T47D (cell line): ENCODE data around the gene SRGAP2B.
"Not testable (repeated sequence)": the region's sequence is repeated elsewhere in the genome, so short reads cannot be mapped to it uniquely, and the experiment has no call there.

Experiments
- DNase-seq, 2 experiments: peaks; one replicate each; pipeline versions ENCODE4 v3.0.0 to v3.0.0-alpha.2; 2011 to 2012; ENCODE audit warnings: low read depth in 1 of 2, low spot score in 1 of 2
- in situ Hi-C: cut with HindIII; loops from 2 replicates; pipeline ENCODE4 v1.10.0; 2016; ENCODE audit warnings: low sequenced_read_pairs, low pct_unique_long_range_greater_than_20kb

Gene SRGAP2B

DNA sequence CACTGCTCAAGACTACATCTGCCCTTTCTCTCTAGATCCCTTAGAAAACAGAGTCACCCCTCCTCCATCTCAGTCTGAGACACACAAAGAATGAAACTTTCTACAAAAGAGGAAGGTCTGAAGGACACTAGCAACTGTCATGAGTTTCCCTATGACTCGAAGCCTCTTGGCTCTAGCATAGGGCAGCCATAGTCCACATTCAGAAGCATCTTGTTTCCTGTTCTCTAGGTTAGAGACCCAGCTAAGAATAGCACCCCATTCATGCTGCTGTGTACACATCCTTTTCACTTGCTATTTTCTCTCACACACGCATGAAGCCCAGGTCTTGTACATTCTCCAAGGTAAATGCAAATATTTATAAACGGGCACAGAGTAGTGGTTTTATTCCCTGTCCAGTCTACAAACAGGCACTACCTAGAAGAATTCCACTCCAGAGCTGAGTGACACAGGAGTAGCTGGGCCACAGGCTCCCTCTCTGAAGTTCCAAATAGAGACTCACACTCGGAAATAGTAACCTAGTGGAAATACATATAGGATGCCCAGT is 39.8 kb downstream of the SRGAP2B start:
- in situ Hi-C loops, DNase-seq: not testable (repeated sequence)

DNA sequence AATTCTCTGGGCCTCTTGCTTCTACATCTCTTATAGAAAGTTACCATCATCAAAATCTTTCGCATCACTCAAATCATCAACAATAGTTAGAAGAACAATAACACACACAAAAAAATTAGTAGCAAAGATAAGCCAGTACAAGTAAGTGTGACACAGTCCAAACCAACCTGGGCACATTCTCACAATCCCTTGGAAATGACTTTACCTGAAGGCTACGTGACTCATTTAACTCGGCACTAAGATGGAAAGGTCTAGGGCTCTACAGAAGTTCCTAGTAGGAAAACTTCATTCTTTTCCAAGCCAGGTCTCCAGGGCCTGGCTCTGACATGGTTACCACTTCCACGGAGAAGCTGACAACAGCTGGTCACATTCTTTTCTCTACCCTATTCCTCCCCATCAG is 41.7 kb downstream of the SRGAP2B start:
- in situ Hi-C loops, DNase-seq: not testable (repeated sequence)

DNA sequence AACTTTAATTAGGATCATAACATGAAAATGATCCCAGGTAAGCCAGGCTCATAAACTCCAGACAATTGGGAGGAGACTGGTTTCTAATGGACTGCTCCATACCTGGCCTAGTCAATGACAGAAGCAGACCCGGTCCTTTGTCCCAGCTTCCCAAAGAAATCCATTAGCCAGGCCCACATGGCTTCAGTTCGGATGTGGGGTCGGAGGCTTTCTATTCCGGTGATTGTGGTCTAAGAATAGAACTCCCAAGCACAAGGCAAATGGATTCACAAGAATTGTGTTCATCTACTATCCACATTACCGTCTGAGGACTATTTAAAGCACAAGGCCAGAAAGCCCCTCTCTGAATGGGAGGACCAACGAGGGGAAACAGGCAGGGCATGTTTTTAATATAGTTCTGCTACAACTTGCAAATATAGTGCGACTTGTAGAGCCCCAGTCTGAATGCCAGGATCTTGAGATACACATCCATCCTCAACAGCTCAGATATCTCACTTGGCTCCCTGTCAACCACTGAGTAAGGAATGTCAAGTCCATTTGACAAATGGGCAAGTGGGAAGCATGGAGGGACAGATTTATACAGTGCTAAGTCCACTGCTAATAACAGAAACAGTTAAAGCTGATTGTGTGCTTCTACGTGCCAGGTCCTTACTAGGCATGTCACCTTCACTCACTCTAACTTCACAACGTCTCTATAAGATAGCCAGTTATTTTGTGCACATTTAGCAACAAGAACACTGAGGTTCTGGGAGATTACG is 42.9 kb downstream of the SRGAP2B start:
- in situ Hi-C loops, DNase-seq: not testable (repeated sequence)

DNA sequence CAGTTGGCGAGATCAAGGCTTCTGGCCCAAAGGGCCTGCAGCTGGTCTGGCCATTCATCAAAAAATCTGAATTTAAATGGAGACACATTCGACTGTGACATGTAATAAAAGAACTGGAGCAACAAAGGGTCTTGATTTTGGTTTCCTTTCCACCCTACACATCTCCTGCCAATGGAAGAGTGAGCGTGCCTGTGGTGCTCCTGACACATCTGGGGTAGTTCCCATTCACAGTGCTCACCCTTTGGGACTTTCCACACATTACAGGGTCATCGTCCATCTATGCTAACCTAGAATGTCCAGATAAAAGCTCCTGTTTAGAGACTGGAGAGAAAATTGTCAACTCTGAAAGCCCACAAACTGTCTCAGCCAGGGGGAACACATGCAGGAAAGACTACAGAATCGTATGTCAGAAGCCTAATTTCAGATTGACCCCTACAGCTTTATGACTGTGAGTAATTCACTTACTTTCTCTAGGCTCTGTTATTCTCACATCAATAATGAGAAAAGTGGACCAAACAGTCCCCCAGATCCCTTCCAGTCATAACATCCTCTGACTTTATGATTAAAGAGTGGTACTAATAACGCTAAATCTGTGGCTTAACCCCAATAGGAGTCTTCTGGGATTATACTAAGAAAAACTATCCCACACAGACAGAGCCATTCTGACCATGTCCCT is 46.8 kb downstream of the SRGAP2B start:
- in situ Hi-C loops, DNase-seq: not testable (repeated sequence)

DNA sequence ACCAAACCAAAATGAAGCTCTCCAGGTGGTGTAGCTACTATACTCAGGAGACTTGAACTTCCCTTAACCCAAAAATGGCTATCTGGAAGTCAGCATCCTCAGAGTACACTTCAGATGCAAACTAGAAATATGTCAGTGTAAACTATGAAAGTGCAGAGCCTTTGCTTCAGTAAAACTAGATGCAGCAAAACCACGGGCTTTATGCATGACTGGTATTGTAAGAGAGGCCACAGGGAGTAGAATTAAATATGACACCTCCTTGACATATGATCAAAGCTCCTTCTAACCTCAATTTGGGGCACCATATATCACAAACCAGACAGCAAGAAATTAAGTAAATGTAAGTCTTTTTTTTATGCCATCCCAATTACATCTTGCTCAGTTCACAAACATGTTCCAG is 47.6 kb downstream of the SRGAP2B start:
- DNase-seq, in situ Hi-C loops: not testable (repeated sequence)

DNA sequence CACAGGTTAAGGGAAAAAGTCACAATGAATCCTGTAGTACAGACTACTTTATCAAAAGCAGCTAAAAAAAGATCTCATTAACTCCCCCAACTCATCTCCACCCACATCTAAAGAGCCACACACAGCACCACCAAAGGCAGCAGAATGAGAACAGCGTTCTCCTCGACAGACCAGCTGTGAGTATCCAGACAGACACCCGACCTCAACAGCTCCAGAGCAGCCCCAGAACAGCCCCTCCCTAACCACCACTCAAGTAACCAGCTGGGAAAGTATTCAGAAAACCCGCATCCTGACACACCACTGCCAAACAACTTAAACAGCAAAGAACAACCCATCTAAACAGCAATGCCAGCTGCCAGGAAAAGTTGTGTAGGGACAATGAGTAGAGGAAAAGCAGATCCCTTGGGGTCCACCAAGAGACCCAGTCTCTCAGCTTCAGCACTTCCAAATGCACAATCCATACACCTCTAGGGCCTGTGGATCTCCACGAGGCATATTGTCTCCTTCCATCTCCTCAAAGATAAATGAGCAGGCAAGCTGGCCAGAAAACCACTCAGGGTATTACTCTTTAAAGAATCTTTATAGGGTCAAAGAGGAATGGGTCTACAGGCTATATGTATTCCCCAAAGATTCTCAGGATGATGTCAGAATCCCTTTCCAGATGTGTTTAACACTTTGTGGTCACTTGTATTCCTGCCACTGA is 49.4 kb downstream of the SRGAP2B start:
- in situ Hi-C loops, DNase-seq: not testable (repeated sequence)

DNA sequence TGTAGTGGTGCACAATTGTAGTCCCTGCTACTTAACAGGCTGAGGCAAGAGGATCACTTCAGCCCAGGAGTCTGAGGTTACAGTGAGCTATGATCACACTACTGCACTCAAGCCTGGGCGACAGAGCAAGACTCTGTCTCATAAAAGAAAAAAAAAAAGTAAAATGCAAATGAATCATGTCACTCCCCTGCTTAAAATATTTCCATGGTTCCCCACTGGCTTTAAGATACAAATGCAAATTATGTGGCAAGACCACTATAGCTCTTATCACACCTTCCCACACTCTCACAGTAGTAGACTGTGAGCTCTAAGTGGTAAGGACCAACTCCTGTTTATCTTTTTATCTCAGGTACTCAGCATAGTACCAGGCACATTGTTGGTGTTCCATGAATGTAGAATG is 53.6 kb downstream of the SRGAP2B start:
- in situ Hi-C loops, DNase-seq: not testable (repeated sequence)

DNA sequence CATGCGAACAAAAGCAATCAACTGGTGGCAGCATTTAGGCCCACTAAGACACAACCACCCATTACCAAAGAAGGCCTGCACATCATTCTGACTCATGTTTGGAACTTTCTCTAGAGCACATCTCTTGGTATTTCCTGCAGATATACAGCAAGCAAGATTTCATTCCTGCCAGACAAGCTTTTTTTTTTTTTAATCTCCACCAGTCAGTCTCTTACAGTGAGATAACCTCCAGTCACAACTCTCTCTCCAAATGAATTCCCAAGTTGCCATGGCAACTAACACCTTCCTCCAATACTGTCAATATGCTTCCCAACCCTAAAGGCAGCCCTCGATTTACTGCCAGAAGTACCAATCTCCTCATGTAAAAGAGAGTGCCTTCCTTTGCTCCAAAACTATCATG is 59.1 kb downstream of the SRGAP2B start:
- DNase-seq, in situ Hi-C loops: not testable (repeated sequence)

DNA sequence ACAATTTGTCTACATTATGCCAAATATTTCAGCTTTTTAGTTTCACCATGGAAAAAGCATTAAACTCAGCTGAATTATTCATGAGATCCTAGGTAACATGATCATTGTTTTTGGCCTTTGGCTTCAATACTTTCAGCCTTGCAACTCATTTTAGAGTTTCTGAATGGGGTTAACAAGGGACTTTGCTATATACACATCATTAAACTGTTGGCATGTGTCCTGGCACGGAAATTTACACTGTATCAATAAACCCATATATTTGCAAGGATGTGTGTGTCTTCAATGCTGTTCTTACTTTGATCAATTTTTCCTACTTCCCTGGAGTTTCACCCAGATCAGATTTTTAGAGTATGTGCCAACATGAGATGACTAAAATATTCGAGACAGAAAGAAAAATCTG is 61.6 kb downstream of the SRGAP2B start:
- DNase-seq, in situ Hi-C loops: not testable (repeated sequence)

DNA sequence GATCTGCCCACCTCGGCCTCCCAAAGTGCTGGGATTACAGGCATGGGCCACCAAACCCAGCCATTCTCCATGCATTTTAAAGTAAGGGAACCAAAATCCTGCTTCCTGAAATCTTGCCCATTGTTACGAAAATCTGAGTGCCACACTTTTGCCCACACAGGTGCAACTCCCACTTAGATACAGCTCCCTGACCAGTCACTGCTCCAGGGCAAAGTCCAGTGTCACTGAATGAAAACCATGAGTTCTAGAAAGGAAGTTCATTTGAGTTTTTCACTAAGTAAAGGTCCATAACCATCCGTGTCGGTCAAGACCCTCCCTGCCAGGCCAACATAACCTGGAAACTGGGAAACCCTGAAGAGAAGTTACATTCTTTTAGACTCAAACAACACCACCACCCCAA is 67.9 kb downstream of the SRGAP2B start:
- in situ Hi-C loops, DNase-seq: not testable (repeated sequence)

DNA sequence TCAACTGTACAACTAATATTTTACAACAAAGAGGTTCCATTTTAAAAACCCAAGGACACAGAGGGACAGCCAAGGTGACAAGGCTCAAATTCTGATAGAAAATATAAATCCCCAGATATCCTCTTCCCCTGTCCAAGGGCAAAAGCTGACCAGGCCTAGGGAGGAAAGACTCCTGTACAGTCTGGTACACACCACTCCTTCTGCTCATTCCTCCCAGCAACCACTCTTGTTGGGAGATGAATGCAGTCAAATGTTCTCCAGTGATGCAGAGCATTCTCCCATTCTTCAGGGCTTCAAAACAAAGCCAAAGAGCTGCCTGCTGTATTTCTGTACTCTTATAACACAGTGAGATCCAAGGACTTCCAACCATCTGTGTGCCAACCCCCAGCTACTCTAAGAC is 69.8 kb downstream of the SRGAP2B start:
- in situ Hi-C loops, DNase-seq: not testable (repeated sequence)

DNA sequence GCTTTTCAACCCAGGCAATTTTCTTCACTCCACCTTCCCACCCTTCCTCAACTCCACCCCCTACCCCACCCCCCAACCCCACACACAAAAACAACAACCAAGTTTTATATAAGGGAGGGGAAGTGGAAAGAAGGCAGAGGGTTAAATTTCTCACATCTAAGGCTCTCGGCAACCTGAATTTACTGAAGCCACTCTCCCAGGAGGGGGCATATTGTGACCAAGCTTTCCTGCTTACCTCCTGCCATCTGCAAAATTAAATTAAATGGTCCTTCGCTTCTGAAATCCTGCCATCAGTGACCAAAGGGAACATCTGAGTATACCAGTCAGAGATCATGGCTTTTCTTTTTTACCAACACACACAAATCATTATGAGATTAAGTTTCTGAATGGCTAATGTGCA is 72.9 kb downstream of the SRGAP2B start:
- DNase-seq, in situ Hi-C loops: not testable (repeated sequence)

DNA sequence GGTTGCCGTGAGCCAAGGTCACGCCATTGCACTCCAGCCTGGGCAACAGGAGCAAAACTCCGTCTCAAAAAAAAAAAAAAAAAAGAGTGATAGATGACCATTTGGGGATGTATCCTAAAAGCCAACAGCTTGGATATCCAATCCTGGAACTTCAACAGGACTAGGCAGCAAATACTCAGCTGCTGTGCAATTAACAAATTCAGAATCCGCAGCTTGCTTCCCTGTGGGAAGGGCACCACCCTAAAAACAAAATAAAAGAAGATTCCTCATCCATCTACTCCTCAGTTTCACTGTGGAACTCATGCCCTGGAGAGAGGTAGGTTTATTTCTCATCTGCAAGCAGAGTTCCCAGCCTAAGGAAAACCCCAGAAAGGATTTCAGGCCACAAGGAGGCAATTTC is 73.4 kb downstream of the SRGAP2B start:
- in situ Hi-C loops, DNase-seq: not testable (repeated sequence)

DNA sequence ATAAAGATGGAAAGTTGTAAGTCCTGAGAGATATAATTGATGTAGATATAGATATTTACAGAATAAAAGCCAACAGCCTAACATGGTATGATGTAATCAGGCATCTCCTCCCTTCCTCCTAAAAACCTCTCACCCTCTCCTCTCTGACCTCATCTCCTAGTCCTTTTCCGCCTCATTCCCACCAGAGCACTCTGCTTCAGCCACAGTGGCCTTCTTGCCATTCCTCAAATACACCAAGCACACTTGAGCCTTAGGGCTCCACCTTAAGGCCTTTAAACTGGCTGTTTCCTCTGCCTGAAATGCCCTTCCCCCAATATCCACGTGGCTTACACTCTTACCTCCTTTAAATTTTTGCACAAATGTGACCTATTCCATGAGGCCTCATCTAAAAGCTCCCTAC is 75.4 kb downstream of the SRGAP2B start:
- DNase-seq, in situ Hi-C loops: not testable (repeated sequence)

DNA sequence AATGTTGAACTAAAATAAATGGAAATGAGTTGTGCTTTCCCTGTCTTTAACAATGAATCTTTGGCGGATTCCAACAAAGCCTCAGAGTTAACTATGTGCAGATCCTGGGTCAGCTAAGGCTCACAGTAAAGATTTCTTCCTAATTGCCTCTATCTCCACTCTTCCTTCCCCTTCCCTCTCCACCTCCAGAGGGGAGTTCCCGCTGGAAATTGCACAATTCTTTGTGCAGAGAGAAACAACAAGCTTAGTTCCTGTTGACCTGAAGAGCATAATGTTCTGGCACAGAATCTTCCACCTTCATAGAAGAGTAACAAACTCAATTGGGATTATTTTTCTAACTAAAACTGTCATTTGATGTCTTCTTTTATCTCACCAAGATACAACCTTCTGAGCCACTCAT is 77.4 kb downstream of the SRGAP2B start:
- in situ Hi-C loops, DNase-seq: not testable (repeated sequence)

DNA sequence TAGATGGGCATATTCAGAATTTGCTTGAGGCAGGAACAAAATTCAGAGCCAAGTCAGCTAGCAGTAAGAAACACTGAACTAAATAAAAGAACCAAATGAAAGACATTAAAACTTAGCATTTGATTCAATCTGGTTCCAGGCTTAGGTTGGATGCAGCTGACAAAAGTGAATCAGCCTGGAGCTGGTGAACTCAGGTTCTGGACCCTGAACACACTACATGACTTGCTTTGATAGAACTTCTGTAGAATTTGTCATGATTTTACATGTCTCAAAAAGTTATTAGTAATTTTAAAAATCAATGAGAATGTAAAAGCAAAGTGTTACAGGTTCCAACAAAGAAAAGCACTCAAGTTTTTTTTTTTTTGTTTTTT is 78.7 kb downstream of the SRGAP2B start:
- DNase-seq, in situ Hi-C loops: not testable (repeated sequence)

DNA sequence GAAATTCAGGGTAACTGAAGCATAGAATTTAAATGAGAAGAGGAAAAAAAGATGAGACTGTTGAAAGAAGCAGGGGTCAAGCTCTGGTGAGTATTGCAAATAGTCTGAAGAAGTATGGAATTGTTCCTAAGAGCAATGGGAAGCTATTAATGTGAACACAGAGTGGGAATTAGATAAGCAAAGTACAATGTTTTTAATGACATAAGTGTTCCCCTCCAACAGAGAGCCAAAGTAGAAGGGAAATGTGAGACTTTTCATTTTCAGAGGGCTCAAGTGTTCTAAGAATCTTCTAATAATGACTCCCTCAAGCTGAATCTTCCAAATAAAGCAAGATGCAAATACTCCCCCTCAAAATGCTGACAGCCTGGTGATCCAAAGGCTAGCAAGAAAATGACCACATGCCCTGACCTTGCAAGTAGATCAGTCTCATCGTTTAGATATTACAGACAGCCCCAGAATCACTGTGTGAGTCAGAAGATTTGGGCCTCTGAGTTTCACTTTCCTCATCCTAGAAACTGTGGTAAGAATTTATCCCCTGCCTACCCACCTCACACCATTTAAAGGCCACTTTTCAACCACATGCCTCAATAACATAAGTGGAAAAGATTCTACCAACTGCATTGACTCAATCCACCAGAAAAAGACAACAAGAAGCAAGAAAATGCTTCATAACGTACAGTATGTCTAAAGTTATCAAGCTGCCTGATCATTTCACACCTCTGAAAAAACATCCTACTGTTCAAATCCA is 79.2 kb downstream of the SRGAP2B start:
- DNase-seq, in situ Hi-C loops: not testable (repeated sequence)

DNA sequence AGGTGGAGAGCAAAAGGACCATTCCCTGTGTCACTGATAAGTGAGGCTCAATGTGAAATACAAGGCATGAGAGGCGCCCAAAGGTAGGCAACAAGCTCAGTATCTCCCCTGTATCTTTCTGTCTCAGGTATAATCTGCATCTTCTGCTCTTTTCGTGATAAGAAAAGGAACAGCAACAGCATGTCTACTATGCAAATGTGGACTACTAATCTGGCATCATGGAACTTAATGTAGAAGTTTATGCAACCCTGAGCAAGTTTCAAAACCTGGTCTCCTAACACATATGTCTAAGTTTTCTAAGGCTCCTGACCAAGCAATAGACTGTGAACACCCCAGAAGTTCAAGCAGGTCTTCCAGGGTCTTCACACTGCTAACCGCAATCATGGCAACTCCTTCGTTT is 81.8 kb downstream of the SRGAP2B start:
- DNase-seq, in situ Hi-C loops: not testable (repeated sequence)
